ENCODE measurements around the gene SH3BGRL3.

SH3BGRL3 gene

DNA sequence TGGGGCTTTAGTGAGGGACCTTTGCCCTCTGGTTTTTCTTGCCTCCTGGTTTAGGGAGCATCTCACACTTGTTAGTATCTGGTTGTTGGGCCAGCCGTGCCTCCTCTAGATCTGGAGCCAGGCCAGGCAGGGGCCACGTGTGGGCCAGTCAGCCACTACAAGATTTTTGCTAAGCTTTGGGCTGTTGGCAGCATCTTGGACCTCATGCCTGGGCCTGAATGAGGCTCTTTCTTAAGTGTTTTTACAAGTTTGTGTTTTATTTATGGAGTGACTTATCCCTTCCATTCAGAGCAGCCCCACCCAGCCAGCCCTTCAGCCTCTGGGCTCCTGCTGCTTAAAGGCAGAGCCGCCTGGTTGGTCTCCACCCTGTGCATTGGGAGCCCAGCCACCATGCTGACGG is 1.6 kb upstream of the SH3BGRL3 start:
- no peak for DNase-seq

DNA sequence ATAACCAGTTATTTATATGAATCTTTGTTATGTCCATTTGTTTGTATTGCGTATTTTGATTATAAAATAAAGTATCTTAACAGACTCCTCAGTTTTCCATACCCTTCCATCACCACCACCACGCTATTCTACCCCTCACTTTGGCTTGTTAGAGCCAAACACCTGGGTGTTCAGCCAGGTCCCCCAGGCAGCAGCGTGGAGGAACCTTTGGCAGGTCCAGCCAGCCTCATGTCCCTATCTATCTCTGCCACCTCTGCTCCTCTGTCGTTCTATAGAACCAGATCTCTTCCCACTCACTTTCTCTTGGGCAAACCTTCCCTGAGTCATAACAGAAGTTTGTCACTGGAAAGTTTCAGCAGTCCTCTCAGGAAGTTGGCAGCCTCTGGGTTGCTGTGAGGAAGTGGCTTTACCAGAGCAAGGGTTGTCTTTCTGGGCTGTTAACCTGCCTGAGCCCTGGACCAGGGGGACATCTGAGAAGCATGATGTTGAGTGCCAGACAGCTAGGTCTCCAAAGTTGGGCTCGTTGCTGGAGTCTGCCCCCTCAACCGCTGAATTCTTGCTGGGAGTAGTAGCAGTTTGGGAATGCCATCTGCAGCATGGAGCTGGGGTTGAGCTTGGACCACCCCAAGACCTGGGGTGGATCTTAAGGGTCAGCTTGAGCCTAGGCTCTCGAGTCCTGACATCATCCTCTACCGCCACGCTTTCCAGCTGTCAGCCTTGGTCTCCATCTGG is 996 bp upstream of the SH3BGRL3 start:
- no peak for DNase-seq

DNA sequence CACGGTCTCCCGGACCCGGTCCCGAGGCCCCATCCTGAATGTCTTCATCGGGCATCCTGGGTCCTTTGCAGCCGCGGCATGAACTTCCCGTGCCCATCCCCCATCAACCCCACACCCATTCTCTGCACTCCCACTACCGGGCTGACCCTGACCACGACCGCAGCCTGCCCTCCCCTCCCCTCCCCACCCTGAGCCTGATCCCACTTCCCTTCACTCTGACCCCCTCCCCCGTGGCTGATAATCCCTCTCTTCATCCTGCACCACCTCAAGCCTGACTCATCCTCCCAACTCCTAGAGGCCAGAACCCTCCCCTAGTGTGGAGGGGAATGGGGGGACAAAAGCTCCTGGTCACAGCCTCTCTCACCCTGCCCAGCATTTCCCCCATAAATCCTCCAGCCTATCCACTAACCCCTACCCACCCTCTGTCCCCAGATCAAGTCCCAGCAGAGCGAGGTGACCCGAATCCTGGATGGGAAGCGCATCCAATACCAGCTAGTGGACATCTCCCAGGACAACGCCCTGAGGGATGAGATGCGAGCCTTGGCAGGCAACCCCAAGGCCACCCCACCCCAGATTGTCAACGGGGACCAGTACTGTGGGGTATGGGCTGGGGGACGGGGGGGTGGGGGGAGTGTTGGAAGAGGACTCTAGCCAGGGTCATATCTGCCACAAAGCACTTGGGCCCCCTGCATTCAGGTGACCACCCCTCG is 602 bp downstream of the SH3BGRL3 start:
- DNase-seq: no peak

DNA sequence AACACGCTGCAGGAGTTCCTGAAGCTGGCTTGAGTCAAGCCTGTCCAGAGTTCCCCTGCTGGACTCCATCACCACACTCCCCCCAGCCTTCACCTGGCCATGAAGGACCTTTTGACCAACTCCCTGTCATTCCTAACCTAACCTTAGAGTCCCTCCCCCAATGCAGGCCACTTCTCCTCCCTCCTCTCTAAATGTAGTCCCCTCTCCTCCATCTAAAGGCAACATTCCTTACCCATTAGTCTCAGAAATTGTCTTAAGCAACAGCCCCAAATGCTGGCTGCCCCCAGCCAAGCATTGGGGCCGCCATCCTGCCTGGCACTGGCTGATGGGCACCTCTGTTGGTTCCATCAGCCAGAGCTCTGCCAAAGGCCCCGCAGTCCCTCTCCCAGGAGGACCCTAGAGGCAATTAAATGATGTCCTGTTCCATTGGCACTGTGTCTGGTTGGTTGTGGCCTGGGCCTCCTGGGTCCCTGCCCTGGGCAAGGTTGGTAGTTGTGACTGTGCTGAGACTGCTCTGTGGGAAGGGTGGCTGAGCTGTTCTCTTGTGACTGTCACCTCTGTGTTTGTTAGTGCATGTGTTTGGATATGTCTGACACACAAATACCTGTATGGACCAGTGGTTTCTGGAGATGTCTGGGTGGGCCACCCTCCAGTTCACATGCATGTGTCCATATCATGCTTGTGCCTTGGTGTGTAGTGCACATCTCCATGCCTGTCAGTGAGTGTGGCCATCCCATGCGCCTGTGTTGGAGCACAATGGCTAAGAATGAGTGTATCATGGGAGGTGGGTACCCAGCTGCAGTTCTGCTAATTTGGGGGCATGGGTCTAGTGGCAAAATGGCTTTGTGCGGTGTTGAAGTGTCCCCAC is 1.4 kb downstream of the SH3BGRL3 start:
- no peak for DNase-seq

DNA sequence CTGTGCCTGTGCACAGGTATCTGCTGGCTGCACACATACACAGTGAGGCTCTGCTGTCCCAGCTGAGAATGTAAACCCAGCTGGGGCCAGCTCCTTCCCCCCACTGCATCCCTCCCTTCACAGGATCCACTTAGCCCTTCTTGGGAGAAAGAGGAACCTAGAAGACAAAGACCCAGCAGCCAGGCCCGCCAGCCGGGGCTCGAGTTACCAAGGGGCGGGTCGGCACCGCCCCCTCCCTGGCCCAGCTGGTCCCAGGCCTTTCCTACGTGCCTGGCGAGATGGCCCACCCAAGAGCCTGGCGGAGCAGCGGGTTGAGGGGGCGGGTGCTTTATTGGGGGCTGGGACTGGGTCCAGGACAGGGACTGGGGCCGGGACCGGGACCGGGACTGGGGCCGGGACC is 2.1 kb downstream of the SH3BGRL3 start:
- no peak for DNase-seq

DNA sequence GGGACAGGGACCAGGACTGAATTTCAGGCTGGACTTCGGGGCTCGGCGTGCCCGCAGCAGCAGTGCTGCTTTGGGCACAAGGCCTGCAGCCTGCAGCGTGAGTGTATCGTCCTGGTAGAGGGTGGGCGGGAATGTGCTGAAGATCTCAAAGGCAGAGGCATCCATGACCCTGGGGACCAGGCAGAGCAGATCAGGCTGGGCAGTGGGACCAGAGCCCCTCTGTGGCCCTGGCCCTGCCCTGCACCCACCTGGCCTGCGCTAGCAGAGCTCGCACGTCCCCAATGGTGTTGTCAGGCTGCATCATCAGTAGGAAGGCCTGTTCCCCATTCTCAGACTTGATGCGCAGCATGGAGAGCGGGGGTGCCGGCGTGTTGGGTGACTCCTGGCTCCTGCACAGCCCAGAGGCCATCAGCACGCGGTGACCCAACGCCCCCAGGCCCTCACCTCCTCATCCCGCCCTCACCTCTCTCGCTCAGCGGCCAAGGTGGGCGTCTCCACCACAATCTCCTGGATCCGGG is 2.6 kb downstream of the SH3BGRL3 start:
- DNase-seq: no peak

DNA sequence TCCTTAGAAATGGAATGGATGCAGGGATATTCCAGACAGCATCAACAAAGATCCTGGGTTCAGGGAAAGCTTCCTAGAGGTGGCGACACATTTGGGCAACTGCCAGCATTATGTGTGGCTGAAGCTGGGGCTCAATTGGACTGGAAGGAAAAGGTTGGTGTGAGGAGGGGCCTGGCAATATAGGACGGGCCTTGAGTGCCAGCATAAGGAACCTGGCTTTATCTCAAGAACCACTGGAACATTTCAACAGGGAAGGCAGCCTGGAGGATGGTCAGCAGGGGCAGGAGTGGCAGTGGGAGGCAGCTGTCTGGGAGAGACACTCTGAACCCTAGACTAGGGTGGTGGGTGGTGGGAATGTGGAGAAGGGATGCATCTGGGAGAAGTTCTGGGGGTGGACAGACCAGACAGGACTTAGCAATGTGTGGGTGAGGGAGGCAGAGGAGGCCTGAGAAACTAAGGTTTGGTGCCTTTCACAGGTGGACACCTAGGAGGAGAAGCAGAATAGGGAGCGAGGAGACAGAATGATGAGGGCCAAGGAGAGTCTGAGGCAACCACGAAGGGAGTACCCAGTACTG is 3.5 kb downstream of the SH3BGRL3 start:
- no peak for DNase-seq

DNA sequence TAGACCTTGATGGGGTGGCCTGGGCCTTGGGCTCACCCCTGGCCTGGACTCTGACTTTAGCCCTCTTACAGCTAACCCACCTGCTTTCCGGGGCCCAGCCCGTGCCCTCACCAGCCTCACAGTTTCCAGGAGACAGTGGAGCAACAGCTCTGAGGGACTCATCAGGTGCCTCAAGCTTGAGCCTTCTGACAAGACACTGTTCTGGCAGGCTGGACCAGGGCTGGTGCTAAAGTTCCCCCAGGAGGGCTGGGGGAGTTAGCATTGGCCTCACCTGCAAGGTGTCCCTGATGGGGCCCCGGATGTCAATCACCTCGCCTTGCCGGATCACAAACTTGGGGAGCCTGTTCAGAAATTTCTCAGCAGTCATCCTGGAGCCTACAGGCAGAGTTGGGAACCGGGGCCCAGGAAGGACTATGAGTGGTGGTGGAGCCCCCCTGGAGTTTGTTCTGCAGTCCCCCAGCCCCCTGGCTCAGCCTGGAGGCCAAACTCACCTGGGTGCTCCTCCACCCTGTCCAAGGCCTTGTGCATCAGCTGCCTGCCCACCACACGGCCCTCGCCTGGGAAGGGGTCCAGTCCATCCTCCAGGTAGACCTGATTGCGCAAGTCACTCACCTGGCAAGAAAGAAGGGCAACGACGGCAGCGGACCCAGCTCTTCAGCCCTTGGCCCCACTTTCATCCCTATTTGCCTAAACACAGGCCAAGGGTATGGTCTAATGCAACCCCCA is 4.1 kb downstream of the SH3BGRL3 start:
- no peak for DNase-seq

DNA sequence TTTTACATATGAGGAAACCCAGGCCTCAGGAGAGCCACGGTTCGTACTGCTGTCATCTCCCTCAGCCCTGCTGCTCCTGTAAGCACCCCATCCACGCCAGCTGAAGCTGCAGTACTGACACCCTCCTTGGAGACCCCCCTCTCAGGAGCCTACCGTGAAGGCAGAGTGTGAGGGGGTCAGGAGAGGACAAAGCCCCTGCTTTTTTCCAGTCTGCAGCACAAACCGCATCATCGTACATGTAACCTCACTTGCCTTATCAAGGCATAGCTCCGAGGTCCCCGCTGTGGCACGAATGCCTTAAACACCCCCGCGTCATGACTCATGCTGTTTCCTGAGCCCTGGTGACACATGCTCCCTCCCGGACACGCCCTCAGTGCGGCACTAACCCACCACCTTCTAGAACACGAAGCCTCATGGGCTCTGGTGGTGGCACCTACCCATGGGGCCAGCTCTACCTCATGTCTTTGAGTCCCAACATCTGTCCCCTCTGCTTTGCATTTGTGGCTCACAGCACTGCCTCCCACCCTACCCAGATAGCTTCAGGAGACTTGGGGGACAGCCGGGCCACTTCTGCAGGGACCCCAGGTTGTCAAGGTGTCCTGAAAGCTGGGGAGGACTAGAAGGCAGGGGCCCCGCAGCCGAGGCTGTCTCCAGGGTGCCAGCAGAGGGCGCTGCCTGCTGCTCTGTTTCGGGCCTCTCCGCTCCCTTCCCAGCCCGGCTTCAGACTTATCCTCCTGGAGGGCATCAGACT is 4.9 kb downstream of the SH3BGRL3 start:
- no peak for DNase-seq

DNA sequence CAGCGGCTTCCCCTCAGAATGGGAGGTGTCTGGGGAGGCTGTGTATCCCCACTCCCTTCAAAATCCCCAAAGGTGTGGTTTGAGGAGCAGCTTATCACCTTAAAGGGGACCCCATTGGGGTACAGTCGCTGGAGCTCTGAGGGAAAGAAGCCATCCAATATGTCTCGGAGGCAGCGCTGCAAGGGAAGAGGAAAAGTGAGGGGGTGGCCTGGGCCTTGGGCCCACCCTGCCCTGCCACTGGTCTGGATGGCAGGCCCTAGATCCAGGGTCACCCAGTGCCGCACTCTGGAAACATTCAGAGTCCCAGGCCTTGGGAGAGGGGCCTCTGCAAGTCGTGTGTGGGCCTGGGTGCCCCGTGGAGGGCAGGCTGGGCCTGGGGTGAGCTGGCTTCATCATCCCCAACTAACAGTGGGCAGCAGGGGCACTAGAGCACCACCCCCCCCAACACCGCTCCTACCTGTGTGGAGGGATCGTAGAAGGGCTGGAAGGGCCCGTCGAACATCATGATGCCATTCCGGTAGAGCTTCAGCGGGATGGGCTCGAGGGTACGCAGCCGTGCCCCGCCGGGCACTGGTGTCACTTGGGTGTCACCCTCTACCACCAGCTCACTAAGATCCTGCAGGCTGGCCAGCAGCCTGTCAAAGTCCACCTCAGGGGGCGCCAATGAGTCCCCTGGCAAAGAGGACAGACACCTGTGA is 5.6 kb downstream of the SH3BGRL3 start:
- DNase-seq: no peak

DNA sequence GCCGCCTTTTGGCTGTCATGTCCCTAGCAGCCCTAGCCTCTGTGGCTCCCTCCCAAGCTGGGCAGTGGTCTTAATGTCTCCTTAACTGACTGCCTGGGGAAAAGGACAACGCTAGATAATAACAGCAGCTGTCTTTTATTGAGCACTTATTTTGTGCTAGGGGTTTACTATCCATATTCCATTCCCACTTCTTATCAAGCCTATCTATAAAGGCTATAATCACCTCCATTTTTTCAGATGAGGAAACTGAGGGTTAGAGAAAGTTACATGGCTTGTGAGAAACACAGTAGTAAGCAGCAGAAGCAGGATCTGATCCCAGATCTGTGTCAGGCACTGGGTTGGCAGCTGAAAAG is 6.2 kb downstream of the SH3BGRL3 start:
- DNase-seq: no peak

DNA sequence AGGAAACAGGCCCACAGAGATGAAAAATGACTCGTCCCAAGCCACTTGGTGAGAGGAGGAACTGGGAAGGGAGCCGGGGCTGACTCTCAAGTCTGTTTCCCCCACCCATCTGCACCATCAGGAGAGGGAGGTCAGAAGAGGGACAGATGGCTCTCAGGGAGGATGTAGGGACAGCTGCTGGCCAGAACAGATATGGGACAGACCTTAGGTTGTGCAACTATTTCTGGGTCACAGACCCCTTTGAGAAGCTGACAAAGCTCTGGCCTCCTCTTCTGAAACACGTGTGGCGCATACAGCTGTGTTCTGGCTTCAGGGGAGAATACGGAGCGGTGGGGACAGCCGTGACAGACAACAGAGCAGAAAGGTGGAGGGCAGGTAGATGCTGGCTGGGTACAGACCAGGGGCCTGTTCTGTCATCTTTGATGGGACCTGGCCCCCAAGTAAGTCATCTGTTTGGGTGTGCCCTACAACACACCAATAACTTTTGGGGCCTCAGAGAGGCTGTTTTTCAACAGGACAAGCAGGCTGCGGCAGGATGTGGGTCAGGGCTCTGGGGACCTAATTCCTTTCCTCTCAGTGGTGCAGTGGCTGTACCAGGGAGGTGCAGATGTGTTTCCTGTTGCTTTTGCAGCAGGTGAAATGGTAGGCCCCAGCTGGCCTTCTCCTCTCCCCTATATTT is 7.3 kb downstream of the SH3BGRL3 start:
- DNase-seq: no peak

DNA sequence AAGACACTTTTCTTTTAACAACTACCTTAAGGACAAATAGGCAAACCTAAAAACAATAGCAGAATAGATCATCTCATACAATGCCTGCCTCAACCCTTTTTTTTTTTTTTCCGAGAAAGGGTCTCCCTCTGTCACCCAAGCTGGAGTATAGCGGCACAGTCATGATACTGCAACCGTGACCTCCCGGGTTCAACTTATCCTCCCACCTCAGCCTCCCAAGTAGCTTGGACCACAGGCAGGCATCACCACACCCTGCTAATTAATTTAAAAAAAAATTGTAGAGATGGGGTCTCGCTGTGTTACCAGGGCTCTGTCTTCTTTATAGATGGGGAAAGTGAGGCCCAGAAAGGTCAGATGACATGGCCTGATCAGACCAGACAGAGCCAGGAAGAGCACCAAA is 7.9 kb downstream of the SH3BGRL3 start:
- DNase-seq: no peak

DNA sequence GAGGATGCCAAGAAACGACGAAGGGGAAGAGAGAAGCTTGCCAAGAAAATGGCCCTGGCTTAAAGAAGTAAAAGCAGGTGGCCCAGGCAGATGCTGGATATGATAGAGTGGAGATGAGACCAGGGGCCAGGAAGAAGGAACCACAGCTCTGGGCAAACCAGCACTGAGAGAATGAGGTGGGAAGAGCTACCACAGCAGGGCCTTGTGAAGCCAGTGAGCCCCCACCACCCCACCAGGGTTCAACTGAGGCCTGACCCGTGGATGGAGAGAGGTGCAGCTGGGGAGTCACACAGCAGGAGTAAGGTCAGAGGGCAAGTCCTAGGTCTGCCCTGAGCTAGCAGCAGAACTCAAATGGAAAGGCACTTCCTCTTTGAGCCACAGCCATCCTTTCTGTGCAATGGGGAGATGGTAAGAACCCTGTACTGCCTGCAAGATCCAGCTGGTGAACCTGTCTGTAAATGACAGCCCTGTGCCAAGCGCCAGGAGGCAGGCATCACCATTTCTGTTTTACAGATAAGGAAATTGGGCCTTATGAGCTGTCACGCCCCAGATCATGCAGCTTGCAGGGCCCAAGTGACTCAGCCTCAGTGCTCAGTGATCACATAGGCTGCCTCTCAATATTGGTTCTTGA is 8.5 kb downstream of the SH3BGRL3 start:
- DNase-seq: no peak

DNA sequence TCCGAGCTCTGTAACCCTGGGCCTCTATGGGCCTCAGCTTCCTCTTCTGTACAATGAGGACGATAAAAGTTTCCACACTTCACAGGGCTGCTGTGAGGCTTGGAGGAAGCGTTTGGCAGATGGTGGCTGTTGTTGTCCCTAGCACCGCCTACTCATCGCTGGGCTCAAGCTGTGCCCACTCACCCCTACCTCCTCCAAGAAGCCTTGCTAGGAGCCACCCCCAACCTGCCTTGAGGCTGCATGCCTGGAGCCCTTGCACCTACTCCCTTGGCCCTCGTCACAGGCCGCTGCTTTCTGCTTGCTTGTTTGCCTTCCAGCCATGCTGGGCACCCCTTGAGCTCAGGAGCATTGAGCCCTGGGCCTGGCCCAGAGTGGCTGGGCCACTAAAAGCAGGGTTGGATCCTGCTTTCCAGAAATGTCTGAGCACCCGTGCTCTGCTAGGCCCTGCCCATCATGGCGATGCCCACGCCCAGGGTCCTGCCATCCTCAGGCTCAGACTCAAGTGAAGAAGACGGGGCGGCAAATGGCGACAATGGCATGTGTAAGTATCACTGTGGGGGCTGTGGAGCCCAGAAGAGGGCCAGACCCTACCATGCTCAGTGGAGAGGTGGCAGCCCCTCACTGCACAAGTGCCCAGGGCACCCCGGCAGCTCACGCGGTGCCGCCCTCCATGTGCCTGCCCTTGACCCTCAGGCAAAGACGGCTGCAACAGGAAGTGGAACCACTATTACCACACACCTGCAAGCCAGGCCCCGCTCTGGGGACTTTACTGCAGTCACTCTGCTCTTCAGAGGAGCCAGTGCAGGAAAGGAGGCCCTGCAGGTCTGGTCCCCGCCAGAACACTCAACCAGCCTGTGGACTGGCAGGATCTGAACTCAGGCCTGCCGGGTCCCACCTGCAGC is 9.5 kb downstream of the SH3BGRL3 start:
- no peak for DNase-seq

DNA sequence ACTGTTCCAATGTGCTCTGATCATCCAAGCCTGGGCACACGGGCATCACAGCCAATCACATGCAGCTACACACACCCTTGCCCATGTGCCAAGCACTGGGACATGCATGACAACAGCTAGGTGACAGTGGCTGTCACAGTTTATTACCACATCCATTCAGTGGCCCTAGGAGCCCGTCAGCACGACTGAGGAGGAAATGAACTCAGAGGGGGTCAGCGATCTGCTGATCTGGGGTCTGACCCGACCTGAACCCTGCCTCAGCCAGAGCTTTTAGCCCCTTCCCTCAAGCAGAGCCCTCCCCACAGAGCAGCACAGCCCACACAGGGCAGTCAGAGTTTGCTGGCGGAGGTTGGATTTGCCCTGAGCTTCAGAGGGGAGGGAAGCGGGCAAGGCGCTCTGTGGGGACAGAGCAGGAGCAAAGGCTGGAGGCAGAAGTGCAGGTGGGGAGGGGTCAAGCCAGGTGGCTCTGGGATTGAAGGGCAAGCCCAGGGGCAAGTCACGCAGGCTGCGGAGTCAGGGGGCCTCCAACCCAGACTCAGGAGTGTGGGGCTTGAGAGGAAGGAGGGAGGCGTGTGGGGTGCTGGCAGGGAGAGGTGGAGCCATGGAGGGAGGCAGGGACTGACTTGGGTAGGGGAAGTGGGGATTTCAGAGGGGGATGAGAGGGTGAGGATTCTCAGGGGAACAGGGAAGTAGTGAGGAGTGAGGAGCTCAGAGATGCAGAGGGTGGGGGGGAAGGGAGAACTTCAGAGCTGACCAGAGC is 10.4 kb downstream of the SH3BGRL3 start:
- DNase-seq: no peak

DNA sequence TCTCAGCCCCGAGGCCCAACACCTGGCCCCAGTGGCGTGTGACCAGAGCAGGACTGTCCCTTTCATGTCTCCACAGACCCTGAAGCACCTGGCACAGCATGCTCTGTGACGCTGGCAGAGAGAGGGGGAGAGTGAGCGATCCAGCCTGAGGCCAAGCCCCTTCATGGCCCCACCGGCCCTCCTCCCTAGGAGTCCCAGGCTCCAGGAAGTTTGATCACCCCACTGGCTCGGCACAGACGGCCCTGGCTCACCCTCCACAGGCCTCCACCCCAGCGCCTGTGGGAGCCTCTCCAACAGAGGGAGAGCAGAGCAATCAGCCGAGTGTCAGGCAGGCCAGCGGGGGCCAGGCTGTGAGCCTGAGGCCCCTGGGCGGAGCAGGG is 11.0 kb downstream of the SH3BGRL3 start:
- no peak for DNase-seq

DNA sequence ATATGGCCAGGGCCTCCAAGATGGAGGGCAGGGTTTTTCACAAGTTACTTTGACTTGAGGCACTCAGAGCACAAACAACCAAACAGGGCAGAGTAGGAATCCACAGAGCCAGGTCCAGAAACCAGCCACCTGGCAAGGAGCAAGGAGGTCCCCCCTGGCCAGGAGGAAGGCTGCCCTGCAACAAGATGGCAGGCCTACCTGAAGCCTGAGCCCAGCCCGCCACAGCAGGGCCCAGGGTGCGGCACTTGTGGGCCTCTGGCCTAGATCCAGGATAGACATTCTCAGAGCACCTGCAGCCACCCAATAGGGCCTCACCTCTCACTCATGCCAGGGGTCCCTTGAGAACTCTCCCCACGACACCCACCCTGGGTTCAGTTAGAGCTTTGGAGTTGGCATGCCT is 11.5 kb downstream of the SH3BGRL3 start:
- no peak for DNase-seq

All from NCI-H1436 treated with DMSO at 0.1 percent for 48 hours (cell line).